GM21723 (cell line): Measurements from ENCODE around the gene GATA6.
"Not testable (repeated sequence)": the region's sequence is repeated elsewhere in the genome, so short reads cannot be mapped to it uniquely, and the experiment has no call there.

ENCODE experiments used
- ATAC-seq: cut with Tn5 transposase; IDR thresholded peaks from one replicate; pipeline ENCODE4 v1.9.1; 2021; ENCODE audit warnings: mild to moderate bottlenecking, moderate library complexity; ENCODE audit not compliant: unreplicated experiment

The GATA6 gene

GRCh38 chr18:22180722-22181121 lies 11.3 kb downstream of the GATA6 start:
- no peak for ATAC-seq

- no peak for ATAC-seq
Measured at GRCh38 chr18:22182884-22183697, 13.7 kb downstream of the GATA6 start.

- no peak for ATAC-seq
Measured at GRCh38 chr18:22183698-22184170, 14.3 kb downstream of the GATA6 start.

GRCh38 chr18:22184573-22184972 lies 15.2 kb downstream of the GATA6 start:
- not testable (repeated sequence) for ATAC-seq

GRCh38 chr18:22185273-22185672 lies 15.9 kb downstream of the GATA6 start:
- no peak for ATAC-seq

- no peak for ATAC-seq
Measured at GRCh38 chr18:22185771-22186386, 16.5 kb downstream of the GATA6 start.

GRCh38 chr18:22186484-22186971 lies 17.1 kb downstream of the GATA6 start:
- no peak for ATAC-seq

- no peak for ATAC-seq
Measured at GRCh38 chr18:22188559-22189267, 19.3 kb downstream of the GATA6 start.

GRCh38 chr18:22189449-22190166 lies 20.2 kb downstream of the GATA6 start:
- ATAC-seq, result no peak

GRCh38 chr18:22191346-22191695 lies 21.9 kb downstream of the GATA6 start:
- no peak for ATAC-seq

- no peak for ATAC-seq
Measured at GRCh38 chr18:22191923-22192322, 22.5 kb downstream of the GATA6 start.

GRCh38 chr18:22193466-22193865 lies 24.1 kb downstream of the GATA6 start:
- no peak for ATAC-seq

- ATAC-seq, result no peak
Measured at GRCh38 chr18:22194151-22194598, 24.8 kb downstream of the GATA6 start.

- no peak for ATAC-seq
Measured at GRCh38 chr18:22195052-22195451, 25.7 kb downstream of the GATA6 start.

GRCh38 chr18:22196943-22197342 lies 27.6 kb downstream of the GATA6 start:
- ATAC-seq, result not testable (repeated sequence)

GRCh38 chr18:22197668-22198067 lies 28.3 kb downstream of the GATA6 start:
- ATAC-seq, result no peak

- no peak for ATAC-seq
Measured at GRCh38 chr18:22198163-22198562, 28.8 kb downstream of the GATA6 start.

- no peak for ATAC-seq
Measured at GRCh38 chr18:22199005-22199404, 29.6 kb downstream of the GATA6 start.

- no peak for ATAC-seq
Measured at GRCh38 chr18:22200611-22201225, 31.3 kb downstream of the GATA6 start.

GRCh38 chr18:22203035-22203434 lies 33.6 kb downstream of the GATA6 start:
- ATAC-seq, result no peak
